NCI-H446 (cell line): ENCODE results near the gene METTL1.
"Not testable (repeated sequence)": the region's sequence is repeated elsewhere in the genome, so short reads cannot be mapped to it uniquely, and the experiment has no call there.

Source experiments
- DNase-seq, 2 experiments: peaks; one replicate each; lab custom pipeline; 2025; lab: John Stamatoyannopoulos, UW

The METTL1 gene

DNA sequence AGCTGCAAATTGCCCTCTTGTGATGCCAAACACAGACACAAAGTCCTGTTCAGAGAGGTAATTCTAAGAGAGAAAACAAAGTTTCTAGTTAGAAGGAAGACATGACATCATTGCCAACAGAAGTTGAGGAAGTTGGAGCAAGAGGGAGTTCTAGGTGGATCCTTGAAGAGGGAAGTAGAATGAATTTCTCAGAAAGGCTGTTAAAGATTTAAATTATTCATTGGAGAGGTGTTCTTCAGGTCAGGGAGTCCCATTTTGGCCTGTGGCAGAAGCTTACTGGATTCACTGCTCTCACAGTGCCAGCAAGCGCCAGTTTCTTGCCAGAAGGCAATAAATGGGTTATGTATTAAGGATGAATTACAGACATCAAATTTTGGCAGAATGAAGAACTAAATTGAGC is 26.0 kb upstream of the METTL1 start:
- DNase-seq = no peak

DNA sequence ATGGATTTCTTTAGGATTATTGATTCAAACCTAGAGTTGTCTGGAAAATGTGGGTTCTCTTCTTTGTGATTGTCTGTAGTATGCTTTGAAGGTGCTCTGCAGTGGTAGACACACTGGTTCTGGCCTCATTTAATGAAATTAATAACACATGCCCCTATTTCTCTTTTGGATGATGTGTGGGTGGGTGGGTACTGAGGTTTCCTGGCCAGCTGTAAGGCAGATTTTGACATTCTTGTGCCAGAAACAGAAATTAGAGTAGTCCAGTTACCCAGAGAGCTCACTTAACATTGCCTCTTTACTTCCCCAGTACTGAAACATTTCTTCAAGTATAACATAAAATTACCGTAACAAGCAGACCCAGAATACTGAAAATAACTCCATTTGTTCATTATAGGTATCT is 25.1 kb upstream of the METTL1 start:
- no peak for DNase-seq

- DNase-seq = no peak
Measured at GRCh38 chr12:57795354-57795753, 23.4 kb upstream of the METTL1 start.

- DNase-seq = no peak
Measured at GRCh38 chr12:57793920-57794319, 22.0 kb upstream of the METTL1 start.

DNA sequence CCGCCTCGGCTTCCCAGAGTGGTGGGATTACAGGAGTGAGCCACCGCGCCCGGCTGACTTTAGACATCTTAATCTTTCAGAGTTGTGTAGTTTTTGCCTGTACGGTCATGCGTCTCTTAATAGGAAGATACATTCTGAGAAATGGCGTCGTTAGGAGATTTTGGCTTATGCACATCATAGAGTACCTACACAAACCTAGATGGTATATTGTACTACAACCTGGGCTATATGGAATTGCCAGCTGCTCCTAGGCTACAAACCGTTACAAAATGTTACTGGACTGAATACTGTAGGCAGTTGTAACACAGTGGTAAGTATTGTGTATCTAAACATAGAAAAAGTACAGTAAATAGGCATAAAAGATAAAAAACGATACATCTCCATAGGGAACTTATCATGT is 12.0 kb upstream of the METTL1 start:
- no peak for DNase-seq

DNA sequence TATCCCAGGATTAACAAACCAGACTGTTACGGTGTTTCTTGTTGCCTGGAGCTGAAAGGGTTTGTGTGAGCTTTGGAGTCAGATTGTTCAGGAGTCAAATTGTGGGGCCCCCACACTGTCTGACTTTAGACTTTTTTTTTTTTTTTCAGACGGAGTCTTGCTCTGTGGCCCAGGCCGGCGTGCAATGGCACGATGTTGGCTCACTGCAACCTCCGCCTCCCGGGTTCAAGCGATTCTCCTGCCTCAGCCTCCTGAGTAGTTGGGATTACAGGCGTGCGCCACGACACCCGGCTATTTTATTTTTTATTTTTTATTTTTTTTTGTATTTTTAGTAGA is 11.5 kb upstream of the METTL1 start:
- DNase-seq = no peak

GRCh38 chr12:57782608-57783465 is 10.9 kb upstream of the METTL1 start, which contains the start of gene TSFM:
Gene TSFM, plus strand, starts transcription at chr12:57782787. Its CDS starts 15 bp downstream, at chr12:57782802.
- peak; percentile 89 to 93 for DNase-seq

- DNase-seq = no peak
Measured at GRCh38 chr12:57782243-57782607, 10.3 kb upstream of the METTL1 start.

DNA sequence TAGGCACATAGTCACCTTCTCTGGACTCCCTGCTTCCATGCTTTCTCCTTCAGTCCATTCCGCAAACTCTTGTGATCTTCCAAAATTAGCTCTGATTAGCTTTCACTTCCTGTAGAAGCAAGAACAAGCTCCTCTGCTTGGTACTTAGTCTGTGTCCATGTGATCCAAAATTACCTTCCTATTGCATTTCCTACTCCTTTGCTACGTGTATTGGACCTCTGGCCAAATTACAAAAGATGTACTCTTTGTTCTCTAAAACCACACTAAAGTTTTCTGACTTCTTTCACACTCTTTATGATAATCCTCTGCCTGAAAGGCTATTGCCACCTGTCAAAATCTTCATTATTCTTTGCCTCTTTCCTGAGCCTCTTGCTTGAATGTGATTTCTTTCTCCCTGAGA is 9.9 kb upstream of the METTL1 start:
- no peak for DNase-seq

DNA sequence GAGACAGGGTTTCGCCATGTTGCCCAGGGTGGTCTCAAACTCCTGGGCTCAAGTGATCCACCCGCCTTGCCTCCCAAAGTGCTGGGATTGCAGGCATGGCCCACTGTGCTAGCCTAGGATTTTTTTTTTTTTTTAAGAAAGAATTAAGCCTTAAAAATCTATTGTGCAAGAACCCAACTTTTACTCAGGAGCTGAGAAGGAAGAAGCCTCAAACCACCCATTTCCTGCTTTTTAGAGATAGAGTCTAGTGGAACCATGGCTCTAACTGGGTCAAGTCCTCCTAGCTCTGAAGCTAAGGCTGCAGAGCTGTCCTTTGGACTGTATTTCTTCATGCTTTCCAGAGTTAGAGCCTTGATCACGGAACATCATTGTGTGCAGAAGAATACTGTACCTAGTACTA is 9.3 kb upstream of the METTL1 start:
- DNase-seq = no peak

DNA sequence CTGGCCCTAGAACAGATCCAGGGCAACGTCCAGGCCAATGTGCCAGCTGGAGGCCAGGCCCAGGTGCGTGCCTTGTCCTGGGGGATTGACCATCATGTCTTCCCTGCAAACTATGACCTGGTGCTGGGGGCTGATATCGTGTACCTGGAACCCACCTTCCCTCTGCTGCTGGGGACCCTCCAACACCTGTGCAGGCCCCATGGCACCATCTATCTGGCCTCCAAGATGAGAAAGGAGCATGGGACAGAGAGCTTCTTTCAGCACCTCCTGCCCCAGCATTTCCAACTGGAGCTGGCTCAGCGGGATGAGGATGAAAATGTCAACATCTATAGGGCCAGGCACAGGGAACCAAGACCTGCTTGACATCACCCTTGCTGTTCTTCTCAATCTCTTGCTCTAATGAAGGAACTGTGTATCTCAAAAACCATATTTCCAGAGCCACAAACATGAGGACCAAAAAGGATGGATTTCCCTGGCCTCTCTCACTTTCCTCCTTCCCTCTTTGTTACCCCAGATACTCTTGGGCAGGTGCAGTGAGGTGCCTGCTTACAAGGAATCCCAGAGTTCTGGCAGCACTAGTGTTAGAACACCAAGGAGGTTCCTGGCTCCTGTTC is 8.5 kb upstream of the METTL1 start:
- no peak for DNase-seq

GRCh38 chr12:57779736-57780135 is 7.8 kb upstream of the METTL1 start:
- no peak for DNase-seq

DNA sequence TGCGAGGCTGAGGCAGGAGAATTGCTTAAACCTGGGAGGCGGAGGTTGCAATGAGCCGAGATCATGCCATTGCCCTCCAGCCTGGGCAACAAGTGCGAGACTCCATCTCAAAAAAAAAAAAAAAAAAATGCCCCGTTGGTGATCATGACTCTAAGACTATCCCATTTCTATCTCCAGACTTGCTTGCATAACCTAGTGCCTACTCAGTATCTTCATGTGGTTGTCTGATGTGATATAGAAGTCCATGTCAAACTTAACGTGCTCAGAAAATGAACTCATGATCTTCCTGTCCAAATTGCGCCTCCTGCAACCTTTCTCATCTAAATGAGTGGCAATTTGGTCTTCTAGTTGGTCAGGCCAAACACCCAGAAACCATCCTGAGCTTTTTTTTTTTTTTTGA is 6.0 kb upstream of the METTL1 start:
- no peak for DNase-seq

DNA sequence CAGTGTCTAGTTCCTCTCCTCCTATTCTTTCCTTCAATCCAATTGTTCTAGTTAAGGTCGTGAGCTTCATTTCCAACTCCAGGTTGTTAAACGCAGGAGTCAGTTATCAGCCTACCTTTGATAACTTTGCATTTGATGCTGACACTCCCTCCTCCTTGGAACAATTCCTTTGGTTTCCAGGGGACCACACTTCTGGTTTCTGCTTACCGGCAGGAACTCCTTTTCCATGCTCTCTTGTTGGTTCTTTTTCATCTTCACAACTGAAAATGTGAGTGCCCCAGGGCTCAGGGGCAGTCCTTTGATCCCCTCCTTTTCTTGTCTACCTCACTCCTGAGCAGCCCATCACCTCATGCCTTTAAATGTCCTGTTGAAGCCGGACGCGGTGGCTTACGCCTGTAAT is 5.5 kb upstream of the METTL1 start:
- no peak for DNase-seq

DNA sequence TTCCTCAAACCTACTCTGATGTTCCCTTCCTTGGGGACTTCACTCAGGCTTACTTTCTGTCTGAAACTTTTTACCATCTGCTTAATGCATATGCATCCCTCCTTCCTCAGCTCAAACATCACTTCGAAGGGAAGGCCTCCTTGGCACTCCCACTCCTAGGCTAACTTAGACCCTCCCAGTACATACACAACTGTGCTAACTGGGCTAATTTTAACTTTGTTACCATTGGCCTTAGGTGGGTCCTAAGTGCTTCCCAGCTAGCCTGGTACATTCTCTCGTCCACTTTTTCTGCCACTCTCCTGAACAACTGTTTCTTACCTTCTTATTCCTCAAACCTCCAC is 4.3 kb upstream of the METTL1 start:
- DNase-seq = no peak

GRCh38 chr12:57775563-57776246 is 3.8 kb upstream of the METTL1 start:
- DNase-seq = no peak

DNA sequence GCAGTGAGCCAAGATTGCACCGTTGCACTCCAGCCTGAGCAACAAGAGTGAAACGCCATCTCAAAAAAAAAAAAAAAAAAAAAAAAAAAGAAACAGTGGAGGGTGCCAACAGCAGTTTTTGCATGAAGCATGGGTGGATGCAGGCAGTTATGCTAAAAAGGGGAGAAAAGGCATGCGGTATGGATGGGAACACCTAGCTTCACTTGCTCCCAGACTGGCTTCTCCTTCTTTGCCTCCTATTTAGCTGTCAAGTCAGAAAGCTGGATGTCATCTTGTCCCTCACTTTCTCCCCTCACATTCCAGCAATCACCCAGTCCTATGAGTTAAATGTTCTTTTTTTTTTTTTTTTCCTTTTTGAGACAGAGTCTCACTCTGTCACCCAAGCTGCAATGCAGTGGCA is 3.1 kb upstream of the METTL1 start:
- DNase-seq = no peak

GRCh38 chr12:57774634-57775033 is 2.7 kb upstream of the METTL1 start:
- not testable (repeated sequence) for DNase-seq

- peak in 1 of 2 experiments; percentile 72 for DNase-seq
Measured at GRCh38 chr12:57772429-57773322, 771 bp upstream of the METTL1 start, which contains the start of gene EEF1AKMT3. Gene EEF1AKMT3, plus strand, starts transcription at chr12:57772614. Its CDS starts 111 bp downstream, at chr12:57772725.

GRCh38 chr12:57771236-57771872 is 551 bp downstream of the METTL1 start:
- DNase-seq = peak; percentile 90 to 95

GRCh38 chr12:57770734-57771133 is 1.2 kb downstream of the METTL1 start:
- DNase-seq = no peak

- DNase-seq = no peak
Measured at GRCh38 chr12:57769594-57769993, 2.3 kb downstream of the METTL1 start.
